GM06990 (cell line): ENCODE data around the gene ANK2.

Experiments used
- DNase-seq: peaks from one replicate; pipeline ENCODE4 v3.0.0-alpha.2; 2011; ENCODE audit not compliant: insufficient read length; ENCODE audit errors: extremely low read depth
- H3K27me3 ChIP-seq: replicated peaks from 2 replicates; pipeline ENCODE4 v1.6.0; 2011; ENCODE audit warnings: low read length; ENCODE audit not compliant: control insufficient read depth, insufficient read depth
- H3K36me3 ChIP-seq: 2 replicates; pipeline ENCODE4 v1.5.1; 2011; ENCODE audit warnings: low read length; ENCODE audit not compliant: control insufficient read depth, insufficient read depth
- H3K4me3 ChIP-seq: replicated peaks from 2 replicates; pipeline ENCODE4 v1.5.1; 2011; ENCODE audit warnings: low read depth, mild to moderate bottlenecking, control low read depth, low read length
- TF ChIP-seq, protein P1 (sequence below): IDR thresholded peaks from 2 replicates; pipeline ENCODE4 v1.5.1; 2011; ENCODE audit warnings: low read length, control low read depth, mild to moderate bottlenecking, inconsistent platforms; ENCODE audit not compliant: insufficient read depth, poor library complexity, severe bottlenecking

Gene ANK2

DNA sequence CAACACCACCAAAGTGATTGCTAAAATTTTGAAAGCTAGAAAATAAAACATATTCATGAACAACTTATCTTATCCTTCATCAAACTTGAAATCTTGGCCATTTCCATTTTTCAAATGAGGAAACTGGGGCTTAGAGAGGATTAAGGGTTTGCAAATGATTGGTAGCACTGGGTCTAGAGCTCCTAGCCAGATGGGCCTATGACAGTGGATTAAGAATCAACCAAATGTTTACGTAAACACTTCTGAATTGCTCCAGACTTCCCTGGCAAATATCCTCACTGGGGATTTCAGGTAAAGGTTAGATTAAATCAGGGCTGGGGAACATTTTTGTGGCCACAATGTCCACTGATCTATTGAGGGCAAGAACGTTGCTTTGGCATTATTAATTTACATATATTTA is 241.2 kb downstream of the ANK2 start:
- H3K4me3 ChIP-seq, result no peak overlapping the region
- H3K36me3 ChIP-seq, result no peaks in the 10 kb centered on the region
- TF ChIP-seq, protein P1, sequence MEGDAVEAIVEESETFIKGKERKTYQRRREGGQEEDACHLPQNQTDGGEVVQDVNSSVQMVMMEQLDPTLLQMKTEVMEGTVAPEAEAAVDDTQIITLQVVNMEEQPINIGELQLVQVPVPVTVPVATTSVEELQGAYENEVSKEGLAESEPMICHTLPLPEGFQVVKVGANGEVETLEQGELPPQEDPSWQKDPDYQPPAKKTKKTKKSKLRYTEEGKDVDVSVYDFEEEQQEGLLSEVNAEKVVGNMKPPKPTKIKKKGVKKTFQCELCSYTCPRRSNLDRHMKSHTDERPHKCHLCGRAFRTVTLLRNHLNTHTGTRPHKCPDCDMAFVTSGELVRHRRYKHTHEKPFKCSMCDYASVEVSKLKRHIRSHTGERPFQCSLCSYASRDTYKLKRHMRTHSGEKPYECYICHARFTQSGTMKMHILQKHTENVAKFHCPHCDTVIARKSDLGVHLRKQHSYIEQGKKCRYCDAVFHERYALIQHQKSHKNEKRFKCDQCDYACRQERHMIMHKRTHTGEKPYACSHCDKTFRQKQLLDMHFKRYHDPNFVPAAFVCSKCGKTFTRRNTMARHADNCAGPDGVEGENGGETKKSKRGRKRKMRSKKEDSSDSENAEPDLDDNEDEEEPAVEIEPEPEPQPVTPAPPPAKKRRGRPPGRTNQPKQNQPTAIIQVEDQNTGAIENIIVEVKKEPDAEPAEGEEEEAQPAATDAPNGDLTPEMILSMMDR, result no peak
- no peak for DNase-seq
- H3K27me3 ChIP-seq, result no peaks in the 10 kb centered on the region

DNA sequence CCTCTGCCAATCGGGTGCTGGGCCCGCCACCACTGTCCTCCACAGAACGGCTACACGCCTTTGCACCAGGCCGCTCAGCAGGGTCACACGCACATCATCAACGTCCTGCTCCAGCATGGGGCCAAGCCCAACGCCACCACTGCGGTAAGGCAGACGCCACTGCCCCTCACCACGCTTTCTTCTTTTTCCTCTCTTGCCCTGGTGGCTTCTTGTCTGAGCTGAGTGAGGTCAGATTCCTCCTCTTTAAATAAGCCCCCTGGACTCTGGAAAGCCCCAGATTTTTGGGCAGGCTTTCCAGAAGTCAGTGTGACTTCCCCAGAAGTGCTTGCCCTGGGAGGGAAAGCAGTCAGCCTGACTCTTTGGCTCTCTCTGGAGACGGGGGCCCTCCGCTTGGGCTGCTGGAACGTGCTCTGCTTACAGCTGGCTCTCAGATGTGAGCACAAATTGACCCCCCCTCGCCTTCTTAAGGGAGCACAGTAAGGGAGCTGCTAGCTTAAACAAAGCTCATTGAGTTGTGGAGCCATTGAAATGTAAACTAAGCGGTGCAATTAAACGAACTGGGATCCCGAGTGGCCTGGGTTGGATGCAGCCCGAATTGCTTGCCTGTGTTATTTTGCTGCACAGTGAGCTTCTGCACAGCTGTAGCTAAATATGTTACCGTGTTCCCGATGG is 243.1 kb downstream of the ANK2 start:
- no peak for DNase-seq
- TF ChIP-seq, protein P1, result no peak
- no peaks in the 10 kb centered on the region for H3K36me3 ChIP-seq
- H3K27me3 ChIP-seq, result no peaks in the 10 kb centered on the region
- H3K4me3 ChIP-seq, result no peak overlapping the region

DNA sequence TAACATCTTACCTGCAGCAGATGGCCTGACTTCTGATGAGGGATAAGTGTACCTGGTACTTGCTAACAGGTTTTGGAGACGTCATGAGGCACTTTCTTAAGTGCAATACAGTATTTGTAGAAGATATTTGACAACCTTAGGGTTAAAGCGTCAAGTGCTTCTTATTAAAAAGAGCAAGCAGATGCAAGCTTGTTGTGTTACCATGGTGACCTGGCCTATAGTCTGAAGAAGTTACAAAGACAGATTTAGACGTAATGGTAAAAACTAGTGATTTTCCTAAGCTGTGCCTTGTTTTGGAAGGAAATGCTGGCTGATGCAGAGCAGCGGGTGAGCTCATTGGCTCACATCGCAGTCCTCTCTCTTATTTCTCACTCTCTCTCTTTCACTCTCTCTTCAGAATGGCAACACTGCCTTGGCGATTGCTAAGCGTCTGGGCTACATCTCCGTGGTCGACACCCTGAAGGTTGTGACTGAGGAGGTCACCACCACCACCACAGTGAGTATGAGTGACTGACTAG is 243.6 kb downstream of the ANK2 start:
- no peak for DNase-seq
- H3K36me3 ChIP-seq, result no peaks in the 10 kb centered on the region
- no peaks in the 10 kb centered on the region for H3K27me3 ChIP-seq
- TF ChIP-seq, protein P1, result no peak
- no peak overlapping the region for H3K4me3 ChIP-seq

DNA sequence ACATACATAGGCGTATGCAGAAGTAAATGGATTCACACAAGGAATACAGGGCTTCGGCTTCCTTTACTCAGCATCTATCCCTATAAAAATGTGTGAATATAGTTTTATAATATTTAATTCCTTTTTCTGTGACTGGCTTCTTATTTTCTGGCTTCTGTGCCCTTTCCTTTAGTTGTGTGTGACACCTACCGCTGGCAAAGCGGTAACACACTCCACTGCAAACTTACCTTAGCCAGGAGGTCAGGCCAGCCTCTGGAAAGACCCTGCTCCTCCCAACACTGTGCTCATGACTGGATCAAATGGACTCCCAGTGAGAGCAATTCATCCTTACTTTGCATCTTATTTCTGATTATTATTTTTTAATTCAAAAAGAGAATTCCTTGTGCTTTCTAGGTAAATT is 244.2 kb downstream of the ANK2 start:
- Histone ChIP-seq H3K27me3 (no peaks in the 10 kb centered on the region), H3K4me3 (no peak overlapping the region), H3K36me3 (no peaks in the 10 kb centered on the region)
- no peak for DNase-seq
- TF ChIP-seq, protein P1, result no peak

DNA sequence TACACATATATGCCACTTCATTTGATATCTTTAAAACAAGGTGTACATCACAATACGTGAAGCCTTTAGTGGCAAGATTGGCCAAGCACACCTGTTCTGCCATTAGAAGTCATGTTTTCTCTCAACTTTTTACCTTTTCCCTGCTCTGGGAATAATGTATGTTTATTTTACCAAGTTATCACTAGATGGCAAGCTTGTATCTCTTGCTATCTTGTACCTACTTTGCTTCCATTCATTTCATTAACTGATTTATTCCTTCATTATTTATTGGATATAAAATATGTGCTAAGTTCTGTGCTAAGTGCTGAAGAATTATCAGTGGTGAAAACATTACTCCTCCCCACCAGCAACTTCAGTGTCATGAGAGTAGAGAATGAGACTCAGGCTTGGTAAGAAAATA is 245.5 kb downstream of the ANK2 start:
- H3K4me3 ChIP-seq, result no peak overlapping the region
- TF ChIP-seq, protein P1, result no peak
- DNase-seq, result no peak
- H3K27me3 ChIP-seq, result no peaks in the 10 kb centered on the region
- H3K36me3 ChIP-seq, result no peaks in the 10 kb centered on the region

DNA sequence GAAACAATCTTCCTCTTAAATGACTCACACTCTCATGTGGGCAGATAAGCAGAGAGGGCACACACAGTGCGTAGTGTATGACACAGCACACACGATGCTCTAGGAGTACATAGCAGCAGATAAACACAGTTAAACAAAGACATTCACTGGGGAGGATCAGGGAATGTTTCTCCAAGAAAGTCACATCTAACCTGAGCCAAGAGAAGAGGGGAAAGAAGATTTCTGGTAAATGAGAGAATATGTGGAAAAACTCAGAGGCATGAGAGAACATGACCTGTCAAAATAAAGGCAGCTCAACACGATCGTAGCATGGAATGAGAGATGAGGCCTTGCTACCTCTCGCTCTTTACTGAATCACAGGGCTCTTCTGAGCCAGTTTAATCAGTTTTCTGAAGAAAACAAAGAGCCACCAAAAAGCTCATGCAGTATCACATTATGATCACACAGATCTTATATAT is 251.0 kb downstream of the ANK2 start:
- Histone ChIP-seq H3K36me3 (no peaks in the 10 kb centered on the region), H3K27me3 (no peaks in the 10 kb centered on the region), H3K4me3 (no peak overlapping the region)
- no peak for DNase-seq
- TF ChIP-seq, protein P1, result no peak
